GM13976 (cell line): ENCODE results near the gene OGG1.

Experiments used
- DNase-seq: peaks from one replicate; pipeline ENCODE4 v3.0.0; 2012; ENCODE audit warnings: low spot score
- in situ Hi-C: fragments of 300-500 bp; cut with MboI; formaldehyde crosslinking; loops from one replicate; pipeline ENCODE4 v1.12.0; 2022; ENCODE audit warnings: low sequenced_read_pairs, mixed read lengths, inconsistent platforms; ENCODE audit not compliant: unreplicated experiment
- TF ChIP-seq, protein P1 (sequence below): IDR thresholded peaks from 2 replicates; pipeline ENCODE4 v1.5.1; 2012; ENCODE audit warnings: borderline replicate concordance, mild to moderate bottlenecking; ENCODE audit not compliant: insufficient read depth; ENCODE audit errors: extremely low read depth, missing control alignments, control extremely low read depth

OGG1 gene

DNA sequence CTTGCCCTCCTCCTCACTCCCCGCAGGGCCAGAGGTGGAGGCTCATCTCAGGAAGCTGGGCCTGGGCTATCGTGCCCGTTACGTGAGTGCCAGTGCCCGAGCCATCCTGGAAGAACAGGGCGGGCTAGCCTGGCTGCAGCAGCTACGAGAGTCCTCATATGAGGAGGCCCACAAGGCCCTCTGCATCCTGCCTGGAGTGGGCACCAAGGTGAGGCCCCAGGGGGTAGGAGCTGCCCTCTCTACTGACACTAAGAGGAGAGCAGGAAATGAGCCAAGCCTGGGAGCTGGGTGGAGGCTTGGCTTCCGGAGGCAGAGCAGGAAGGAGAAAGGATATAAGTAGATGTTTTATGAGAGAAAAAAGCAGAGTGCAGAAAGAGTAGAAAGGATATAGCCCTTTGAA is 4.9 kb downstream of the OGG1 start:
- DNase-seq: no peak
- TF ChIP-seq, protein P1, sequence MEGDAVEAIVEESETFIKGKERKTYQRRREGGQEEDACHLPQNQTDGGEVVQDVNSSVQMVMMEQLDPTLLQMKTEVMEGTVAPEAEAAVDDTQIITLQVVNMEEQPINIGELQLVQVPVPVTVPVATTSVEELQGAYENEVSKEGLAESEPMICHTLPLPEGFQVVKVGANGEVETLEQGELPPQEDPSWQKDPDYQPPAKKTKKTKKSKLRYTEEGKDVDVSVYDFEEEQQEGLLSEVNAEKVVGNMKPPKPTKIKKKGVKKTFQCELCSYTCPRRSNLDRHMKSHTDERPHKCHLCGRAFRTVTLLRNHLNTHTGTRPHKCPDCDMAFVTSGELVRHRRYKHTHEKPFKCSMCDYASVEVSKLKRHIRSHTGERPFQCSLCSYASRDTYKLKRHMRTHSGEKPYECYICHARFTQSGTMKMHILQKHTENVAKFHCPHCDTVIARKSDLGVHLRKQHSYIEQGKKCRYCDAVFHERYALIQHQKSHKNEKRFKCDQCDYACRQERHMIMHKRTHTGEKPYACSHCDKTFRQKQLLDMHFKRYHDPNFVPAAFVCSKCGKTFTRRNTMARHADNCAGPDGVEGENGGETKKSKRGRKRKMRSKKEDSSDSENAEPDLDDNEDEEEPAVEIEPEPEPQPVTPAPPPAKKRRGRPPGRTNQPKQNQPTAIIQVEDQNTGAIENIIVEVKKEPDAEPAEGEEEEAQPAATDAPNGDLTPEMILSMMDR: no peak
- in situ Hi-C loops: no loop called here

DNA sequence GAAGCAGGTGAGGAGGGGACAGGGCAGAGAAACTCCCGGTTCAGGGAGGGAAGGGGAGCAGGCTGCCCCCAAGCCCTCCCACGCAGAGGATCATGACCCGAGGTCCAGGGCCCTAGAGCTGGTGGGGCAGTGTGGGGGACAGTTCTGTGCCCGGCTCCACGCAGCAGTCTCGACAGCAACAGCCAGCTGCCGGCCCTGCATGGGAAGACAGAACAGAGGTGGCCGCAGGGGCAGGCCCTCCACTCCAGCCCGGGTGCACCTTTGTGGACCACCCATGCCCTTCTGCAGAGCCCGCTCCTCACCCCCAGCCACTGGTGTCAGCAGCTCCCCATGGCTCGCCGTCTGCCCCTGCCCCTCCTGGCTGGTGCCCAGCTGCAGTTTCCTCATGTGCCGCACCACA is 7.7 kb downstream of the OGG1 start:
- TF ChIP-seq, protein P1: no peak
- DNase-seq: no peak
- in situ Hi-C loops: no loop called here

GRCh38 chr3:9760779-9761505 is 11.2 kb downstream of the OGG1 start:
- in situ Hi-C loops: no loop called here
- TF ChIP-seq, protein P1: no peak
- DNase-seq: no peak

- no peak for DNase-seq
- in situ Hi-C loops: no loop called here
- TF ChIP-seq, protein P1: no peak
These were observed 12.2 kb downstream of the OGG1 start for GRCh38 chr3:9761919-9762318.

DNA sequence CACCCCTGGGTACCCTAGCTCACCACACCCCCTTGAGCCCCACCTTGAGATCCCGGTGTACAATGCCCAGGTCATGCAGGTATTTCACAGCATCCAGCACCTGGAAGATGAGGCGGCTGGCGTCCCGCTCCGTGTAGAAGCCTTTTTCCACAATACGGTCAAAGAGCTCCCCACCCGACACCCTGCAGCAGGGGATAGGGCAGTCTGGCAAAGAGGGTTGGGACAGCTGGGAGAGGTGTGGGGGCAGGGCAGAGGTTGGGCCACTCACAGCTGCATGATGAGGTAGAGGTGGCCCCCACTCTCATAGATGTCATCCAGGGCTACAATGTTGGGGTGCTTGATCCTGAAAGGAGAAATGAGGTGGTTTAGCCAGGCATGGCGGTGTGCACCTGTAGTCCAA is 13.1 kb downstream of the OGG1 start:
- TF ChIP-seq, protein P1: no peak
- DNase-seq: no peak
- in situ Hi-C loops: no loop called here

- in situ Hi-C loops: no loop called here
- TF ChIP-seq, protein P1: no peak
These were observed 16.1 kb downstream of the OGG1 start for GRCh38 chr3:9765865-9766264.

More at GRCh38 chr3:9765865-9766264, 16.1 kb downstream of the OGG1 start:
- no peak for DNase-seq
